ENCODE data around the gene CABLES2.

Gene CABLES2

DNA sequence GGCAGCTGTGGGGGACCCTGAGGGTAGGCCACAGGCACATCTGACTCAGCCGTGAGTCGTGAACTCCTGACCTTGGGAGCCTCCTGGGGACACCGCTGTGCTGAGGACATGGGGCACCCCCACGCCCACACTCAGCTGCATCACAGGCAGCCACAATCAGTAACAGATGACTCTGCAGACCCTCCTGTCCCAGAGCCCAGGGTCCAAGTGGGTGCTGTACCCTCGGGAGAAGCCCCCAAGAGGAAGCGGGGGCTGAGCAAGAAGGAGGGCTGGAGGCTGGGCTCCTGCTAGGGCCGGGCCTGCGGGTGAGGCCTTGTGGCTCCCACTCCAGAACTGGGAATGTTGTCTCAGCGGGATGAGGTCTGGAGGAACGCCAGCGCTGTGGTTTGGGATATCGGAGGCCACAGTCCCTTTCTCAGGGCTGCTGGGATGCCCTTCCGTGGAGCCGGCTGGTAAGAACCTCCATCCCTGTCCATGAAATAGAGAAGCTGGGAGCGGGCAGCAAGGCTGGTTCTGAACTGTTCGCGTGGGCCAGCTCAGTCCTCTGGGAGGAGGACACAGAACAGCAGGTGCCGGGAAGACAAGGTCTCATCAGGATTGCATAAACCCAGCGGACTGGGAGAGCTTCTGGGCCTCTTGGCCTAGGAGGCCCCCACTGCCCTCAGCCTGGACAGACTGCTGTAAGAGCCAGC is 36.8 kb downstream of the CABLES2 start:
- DNase-seq: no peak

DNA sequence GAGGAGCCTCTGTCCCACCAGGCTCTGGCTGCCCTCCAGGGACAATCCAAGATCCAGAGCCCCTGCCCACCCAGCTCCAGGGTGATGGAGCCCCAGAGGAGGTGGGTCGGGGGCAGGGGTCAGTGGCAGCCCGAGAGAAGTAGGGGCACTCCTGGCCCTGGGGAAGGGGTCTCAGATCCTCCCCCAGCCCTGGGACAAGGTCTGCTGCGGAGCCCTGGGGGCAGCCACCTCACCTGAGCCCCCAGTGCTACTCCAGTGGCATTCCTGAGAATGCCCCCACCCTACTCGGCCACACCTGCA is 37.3 kb downstream of the CABLES2 start:
- no peak for DNase-seq

DNA sequence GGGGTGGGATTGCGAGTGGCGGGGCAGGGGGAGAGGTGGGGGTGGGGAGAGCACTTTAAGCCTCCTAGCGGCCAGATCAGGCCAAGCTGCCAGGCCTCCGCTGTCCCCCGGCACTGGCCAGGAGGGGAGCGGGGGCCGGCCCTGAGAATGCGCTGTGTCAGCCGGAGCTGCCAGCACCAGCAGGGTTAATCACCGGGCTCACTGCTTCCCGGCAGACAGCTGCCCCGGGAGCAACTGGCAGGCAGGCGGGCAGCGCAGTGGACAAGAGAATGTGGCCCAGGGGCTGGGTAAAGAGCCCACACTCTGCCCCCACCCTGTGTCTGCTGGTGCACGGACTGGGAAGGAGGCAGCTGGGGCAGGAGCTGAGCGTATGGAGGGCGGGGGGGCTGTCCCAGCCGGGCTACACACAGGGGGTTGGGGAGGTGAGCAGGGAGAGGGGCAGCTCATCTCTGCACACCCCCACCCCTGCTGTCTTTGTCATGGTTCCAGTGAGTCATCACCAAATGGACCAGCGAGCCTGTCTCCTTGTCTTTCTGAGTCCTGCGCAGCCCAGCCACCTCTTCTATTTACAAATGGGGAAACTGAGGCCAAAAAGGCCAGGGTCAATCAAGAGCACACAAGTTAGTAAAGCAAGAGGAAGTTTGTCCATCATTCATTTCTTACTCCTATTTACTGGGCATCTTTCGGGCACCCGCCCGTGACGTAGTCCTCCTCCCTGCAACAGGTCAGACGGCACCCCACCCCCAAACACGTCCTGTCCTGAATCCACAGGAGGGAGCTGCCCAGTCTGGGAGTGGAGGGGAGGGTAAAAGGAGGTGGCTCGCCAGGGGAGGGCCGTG is 37.9 kb downstream of the CABLES2 start:
- no peak for DNase-seq

DNA sequence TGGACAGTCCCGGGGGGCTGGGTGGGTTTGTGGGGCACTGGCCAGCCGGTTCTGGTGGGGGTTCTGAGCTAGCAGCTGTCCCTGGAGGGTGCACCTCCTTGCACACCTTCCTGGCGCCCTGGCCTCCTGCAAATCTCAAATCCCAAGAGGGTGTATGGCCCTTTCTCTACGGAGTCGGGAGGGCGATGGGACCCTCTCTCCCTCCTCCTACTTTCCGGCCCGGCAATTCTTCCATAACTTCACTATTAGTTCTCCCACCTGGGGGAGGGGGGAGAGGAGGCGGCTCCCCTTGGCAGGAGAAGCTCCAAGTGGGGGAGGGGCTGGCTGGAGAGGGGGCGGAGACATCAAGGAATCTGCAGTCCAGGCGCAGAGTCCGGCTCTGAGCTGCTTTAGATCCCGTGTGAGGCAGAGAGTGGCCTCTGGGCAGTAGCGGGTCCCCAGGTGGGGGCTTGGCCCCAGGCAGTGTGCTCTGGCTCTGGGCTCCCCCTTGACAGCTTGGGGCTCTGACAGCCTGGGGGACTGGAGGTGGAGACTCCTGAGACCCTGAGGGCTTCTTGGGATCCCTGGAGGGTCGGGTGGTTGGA is 38.6 kb downstream of the CABLES2 start:
- DNase-seq: no peak

DNA sequence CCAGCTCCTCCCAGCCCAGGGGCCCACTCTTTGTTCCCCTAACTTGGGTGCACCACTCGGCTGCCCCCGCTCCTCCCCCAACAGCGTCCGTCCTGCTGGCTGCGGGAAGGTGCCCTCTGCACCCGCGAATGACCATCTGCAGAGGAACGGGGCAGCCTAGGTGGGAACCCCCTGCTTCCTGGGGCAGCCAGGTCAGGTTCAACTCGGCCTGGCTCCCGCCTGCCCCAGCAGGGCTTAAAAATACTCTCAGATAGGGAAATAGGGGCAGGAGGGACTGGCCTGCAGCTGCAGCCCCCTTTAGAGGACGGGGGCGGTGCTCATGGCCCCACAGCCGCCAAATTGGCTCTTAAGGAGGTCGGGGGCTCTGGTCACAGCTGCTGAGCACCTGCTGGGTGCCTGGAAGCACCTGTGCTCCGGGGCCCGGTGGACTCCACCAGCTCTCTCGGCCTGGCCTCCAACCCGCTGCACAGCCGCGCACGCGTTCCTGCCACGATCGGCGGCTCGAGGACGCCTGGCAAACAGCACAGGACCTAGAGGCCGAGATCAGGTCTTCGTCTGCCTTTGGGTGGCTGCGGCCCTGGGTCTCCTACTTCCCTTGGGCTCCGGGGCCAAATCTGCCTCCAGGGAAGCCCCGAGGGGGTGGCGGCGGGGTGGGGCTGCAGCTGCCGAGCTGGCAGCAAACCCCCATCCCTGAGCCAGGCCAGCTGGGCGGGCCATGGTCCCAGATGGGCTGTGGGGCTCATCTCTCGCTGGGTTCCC is 39.3 kb downstream of the CABLES2 start:
- DNase-seq: no peak

DNA sequence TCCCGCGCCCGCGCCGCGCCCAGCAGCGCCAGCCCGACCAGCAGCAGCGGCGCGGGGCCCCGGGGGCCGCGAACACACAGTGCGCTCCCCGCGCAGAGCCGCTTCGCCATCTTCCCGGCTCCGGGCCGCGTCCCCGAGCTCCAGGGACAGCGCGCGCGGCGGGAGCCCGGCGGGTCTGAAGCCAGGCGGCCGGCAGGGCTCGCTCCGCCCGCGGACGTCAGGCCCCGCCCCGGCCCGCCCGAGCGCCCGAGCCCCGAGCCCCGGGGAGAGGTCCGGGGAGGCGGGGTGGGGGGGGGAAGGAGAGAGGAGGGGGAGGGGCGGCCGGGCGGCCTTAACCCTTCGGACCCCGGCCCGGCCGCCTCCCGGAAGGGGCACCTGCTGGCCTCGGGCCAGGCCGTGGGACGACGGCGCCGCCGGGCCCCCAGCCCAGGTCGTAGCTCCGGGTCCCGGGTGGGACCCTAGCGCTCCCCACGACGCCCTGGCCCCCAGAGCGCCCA is 39.9 kb downstream of the CABLES2 start, which contains the start of gene LAMA5:
LAMA5 (minus strand) TSS at position 177 of the 497 bp plus-strand sequence; CDS start at position 110, 67 bp downstream.
- DNase-seq: peak in 1 of 2 donors; percentile 14

DNA sequence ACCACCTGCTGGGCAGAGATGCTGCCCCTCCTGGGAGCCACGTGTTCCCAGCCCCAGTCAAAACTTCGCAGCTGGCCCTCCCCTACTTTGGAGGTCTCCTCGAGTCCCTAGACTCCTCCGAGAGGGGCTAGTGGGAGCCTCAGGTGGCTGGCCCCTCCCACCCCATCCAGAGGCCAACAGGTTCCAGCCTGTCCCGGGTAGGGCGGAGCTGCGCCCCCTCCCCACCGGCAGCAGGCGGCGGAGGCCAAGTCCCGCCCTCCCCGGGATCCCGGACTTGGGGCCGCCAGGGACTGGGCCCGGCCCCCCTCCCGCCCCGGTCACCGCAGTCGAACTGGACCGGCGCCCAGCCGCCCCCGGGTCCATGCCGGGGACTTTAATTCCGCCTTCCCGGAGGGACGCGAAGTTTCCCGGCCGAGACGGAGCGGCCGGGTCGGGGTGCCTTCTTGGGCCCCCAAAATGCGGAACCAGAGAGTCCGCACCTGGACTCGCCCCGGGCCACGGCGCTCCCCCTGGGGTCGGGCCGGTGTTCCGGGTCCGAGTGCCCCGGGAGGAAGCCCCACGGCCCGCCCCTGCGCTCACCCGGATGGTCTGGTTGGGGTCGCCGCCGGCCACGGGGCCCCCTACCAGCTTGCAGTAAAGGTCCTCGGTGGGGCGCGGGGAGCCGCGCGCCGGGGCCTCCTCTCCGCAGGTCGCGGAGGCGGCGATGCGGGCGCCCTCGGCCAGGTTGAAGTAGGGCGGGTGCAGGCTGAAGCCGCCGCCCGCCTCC is 40.5 kb downstream of the CABLES2 start:
- DNase-seq: no peak

DNA sequence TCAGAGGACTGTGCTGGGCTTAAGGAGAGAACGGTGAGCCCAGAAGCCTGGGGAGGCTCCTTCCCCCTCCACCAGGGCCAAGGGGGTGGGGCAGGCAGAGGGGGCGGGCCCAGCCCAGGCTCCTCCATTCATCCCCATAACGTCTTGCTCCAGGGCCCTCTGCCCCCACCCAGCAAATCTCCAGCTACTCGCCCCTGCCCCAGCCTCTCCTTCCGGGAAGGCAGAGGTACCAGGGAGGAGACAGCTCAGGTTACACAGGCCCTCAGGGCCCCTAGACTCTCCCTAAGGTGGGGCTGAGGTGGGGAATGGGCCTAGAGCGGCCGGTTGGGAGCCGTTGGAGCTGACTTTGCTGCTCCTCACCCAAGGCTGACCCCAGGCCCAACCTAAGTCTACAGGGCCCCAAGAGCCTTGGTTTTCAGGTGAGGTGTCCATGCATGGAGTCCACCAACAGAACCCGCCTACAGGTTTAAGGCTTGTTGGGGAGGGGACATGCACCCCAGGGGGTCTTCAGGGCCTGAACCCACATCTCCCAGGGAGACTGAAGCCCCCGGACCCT is 41.2 kb downstream of the CABLES2 start:
- no peak for DNase-seq

DNA sequence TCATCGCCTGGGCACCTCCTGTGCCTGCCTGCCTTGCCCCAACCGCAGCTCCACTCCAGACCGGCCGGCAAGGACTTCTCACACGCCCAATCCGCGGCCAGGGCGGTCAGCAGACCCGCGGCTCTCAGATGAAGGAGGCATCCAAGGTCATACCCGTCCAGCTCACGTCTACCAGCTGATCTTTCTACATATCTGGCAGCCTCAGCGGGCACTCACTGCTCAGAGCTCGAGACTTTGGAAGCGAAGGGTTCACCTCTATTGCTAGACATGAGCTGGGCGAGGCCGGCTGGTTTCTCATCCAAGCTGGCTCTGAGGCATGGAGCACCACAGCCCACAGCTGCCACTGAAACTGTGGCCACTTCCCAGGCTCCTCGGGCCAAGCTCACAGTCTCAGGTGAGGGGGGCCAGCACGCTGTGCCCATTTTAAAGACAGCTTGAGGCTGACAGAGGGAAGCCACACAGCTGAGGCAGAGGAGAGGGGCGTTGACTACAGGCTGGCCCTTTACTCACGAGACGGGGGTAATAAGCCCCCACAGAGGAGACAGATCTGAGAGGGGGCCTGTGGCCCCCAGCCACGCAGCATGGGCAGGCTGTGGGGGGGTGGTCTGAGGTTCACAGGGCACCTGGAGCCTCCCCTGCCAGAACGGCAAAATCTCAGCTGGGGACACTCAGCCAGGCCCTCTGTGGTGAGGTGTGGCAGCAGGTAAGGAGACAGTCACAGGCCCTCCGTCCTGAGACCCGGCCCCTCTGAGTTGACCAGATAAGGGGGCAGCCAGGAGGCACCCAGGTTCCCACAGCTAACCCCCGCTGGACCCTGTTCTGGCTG is 42.0 kb downstream of the CABLES2 start:
- no peak for DNase-seq

DNA sequence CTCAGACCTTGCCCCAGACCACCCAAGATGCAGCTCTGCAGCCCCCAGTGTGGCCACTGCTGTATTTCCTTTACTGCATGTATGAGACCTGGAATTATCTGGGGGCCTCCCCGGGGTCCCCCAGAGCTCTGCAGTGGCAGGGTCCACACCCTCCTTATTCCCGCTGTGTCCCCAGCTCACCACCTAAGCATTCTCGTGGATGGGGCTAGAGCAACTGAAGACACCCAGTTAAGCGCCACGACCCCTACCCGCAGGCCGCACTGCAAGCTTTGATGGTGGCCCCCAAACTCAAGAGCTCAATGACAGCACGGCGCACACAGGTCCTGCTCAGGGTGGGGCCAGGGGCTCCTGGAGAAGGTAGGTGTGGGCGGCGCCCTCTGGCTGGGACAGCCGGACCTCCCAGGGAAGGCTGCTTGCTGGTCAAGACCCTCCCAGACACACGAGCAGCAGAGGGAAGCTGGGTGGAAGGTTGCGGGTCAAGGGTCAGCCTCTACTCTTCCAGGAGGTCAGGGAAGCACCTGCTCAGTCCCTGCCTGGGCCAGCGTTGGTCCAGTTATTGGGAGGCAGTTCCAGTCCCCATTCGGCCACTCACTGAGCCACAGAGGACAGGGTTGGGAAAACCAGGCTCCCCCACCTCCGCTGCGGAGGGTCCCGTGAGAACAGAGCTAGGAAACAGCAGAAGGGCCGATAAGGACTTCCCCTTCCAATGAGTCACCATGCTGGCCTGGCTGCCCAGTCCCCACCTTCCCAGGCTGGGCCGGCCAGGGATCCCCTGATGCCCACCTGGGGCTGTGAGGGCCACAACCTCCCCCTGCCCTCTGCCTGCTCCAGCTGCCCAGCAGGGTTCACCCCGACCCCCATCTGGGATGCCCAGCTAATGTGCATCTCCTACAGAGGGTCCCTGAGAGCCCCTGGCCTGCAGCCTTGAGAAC is 42.9 kb downstream of the CABLES2 start:
- no peak for DNase-seq

DNA sequence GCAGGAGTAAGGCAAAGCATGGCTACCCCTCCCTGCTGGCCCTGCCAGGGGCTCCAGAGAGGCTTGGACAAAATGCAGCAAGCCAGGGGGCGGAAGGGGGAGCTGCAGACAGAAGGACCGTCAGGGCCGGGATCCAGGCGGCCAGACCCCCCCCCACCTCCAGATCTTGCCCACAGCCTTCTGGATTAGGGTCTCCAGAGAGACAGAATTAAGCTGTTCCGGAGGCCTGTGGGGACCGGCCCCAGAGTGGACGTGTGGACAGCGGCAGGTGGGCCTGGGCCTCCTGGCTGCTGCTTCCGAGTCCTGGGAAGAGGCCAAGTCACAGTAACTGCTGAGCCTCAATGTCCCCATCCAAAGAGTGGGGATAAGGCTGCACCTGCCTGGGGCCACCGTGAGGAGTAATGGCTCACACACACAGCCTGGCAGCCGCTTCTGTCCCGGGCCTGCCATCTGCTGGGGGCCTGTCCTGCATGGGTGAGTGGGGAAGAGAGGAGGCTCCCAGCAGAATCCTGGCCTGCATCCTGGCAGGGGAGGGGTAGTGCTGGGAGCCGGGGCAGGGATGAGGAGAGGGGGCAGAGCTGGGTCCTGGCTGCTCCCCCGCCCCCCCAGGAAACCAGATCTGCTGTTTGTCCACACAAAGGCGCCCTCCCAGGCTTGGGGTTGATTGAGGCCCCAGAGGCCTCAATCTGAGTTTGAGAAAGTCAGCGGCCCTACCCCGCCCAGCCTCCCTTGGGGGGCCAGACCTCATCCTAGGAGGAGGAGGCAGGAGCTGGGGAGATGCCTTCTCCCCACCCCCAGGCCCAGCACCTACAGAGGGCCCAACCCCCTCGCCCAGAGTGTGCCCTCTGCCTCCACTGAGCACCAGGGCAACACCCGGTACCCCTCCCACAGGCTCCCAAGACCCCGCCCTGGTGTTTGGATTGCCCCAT is 43.8 kb downstream of the CABLES2 start:
- DNase-seq: no peak

DNA sequence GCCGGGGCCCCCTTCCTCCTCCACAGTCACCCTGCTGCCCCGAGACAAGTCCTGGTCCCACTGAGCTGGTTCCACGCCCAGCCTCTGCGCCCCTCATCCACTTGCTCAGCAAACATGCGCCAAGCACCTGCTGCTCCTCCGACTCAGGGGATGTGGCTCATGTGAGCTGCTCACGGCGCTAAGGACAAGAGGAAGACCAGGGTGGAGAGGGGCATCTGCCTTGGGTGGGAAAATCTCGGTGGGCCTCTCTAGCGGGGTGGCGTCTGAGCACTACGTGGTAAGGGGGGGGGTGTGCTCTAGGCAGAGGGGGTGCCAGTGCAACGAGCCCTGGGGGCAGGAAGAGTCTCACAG is 44.5 kb downstream of the CABLES2 start:
- DNase-seq: no peak

DNA sequence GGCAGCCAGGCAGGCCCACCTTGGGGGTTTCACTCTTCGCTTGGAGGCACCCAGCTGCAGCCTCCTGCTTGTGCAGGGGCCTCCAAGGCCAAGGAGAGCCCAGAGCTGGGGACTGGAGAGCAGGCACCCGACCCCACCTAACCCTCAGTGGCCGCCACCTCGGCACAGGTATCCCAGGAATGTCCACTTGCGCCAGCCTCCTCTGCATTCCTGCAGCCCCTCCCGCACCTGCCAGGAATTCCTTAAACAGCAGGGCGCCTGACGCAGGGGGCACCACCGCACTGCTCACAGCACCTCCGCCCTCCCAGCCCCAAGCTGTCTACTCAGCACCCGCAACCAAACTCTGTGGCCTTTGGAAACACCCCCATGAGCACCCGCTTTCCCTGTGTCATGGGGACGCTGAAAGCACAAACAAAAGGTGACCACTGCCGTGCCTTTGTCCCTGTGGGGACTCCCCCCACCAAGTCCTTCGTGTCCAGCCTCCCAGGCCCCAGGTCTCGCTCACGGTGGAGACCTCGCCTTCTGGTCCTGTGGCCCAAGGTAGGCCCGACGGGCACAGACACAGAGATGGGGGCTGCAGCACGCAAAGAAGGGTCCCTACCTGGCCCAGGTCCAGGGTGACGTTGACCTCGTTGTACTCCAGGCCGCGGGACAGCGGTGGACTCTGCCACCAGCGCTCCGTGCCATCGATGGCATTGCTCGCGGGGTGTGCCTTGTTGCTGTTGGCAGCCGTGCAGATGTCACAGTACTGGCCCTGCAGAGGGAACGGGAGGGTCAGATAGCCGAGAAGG is 45.1 kb downstream of the CABLES2 start:
- DNase-seq: no peak

DNA sequence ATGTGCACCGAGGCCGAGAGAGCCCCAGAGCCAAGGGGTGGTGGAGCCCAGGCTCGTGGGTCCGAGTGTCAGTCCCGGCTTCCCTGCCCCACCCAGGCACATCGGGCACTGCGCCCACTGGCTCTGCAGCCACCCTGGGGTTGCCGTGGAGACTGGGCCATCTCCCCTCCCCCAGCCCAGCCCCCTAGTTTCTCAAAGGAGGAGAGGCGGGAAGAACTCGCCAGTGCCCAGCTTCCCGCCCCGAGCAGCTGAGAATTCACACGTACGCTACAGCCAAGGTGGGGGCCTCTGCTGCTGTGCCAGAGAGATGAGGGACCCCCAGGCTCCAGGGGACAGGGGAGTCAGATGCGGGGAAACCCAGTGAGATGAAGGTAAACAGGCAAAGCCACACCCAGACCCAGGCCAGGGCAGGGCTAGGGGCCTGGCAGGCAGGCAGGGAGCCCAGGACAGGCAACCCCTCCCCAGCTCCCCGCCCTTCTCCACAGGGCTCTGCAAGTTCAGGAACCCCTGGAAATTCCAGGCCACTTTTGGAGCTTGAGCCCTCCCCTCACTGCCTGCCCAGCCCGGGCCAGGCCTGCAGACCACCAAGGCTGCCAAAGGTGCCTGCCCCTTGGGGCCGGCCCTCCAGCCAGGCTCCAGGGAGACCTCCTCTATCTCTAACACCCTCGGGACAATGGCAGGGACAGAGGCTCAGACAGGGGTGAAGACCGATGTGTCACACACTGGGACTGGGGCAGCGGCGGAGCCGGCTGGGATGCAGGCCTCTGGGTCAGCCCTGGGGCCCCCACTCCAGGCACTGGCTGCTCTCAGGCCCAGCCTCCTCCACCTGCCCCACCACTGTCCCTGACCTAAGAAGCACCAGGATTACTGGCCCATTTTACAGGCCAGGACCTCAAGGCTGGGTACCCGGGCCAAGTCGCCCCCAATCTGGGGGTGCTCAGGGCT is 46.0 kb downstream of the CABLES2 start:
- no peak for DNase-seq

DNA sequence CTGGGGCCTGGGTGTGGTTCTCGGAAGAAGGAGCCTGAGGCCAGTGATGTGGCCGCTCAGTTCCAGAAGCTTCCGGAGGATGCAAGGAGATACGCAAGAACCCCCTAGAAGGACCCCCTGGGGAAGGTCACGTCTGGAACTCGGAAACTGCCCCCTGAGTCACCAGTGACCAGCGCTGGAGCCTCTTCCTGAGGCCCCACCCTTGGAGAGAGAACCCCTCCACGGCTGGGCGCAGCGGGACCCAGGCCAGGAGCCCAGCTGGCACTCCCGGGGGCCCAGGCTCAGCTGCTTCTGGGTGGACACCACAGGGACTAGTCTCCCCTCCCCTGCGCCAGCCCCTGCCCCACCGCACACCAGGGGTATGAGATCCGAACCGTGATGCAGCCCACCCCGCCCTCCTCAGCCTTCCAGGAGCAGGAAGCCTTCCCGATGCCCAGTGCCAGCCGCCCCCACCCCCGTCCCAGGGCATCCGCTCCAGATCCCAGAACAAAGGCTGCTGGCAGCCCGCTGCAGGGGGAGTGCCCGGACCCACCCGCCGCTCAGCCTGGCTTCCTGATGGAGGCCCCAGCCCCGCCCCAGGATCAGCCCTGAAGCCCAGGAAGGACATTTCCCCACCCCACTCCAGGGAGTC is 47.5 kb downstream of the CABLES2 start:
- no peak for DNase-seq

DNA sequence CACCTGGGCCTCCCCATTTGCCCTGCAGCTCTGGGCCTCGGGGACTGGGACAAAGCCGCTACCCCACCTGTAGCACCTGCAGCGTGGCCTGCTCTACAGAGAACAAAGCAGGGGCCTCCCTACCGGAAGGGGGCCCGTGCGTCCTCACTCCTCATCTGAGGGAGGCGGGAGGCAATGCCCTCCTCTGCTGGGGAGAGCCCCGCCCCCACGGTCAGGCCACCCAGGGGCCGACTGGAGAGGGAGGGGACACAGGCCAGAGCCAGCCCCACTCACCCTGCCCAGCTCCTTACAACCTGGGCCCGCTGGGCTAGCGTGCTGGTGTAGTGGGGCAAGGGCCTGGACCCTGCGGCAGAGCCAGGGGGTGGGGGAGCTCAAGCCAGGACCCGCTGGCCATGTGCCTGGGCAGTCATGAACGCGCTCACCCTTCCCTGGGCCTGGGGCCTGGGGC is 48.0 kb downstream of the CABLES2 start:
- no peak for DNase-seq
